GM19193 (cell line): ENCODE results near the gene SLC15A4.

Experiments used
- POLR2A ChIP-seq: IDR thresholded peaks from 4 replicates; pipeline ENCODE4 v1.6.1; 2011; ENCODE audit not compliant: insufficient read depth, insufficient read length; ENCODE audit errors: extremely low read depth

The SLC15A4 gene

GRCh38 chr12:128791395-128792322, 32.1 kb downstream of the SLC15A4 start:
- TF ChIP-seq POLR2A, result peak; percentile 47

GRCh38 chr12:128790653-128791373, 32.9 kb downstream of the SLC15A4 start:
- TF ChIP-seq POLR2A, result no peak

GRCh38 chr12:128790221-128790620, 33.5 kb downstream of the SLC15A4 start:
- TF ChIP-seq POLR2A, result no peak

GRCh38 chr12:128789356-128789929, 34.3 kb downstream of the SLC15A4 start:
- TF ChIP-seq POLR2A, result no peak

- TF ChIP-seq POLR2A, result no peak
Observed at GRCh38 chr12:128787827-128788226, 35.9 kb downstream of the SLC15A4 start.

GRCh38 chr12:128786741-128787391, 36.9 kb downstream of the SLC15A4 start:
- no peak for TF ChIP-seq POLR2A

GRCh38 chr12:128784030-128784760, 39.6 kb downstream of the SLC15A4 start:
- no peak for TF ChIP-seq POLR2A

GRCh38 chr12:128783129-128783574, 40.6 kb downstream of the SLC15A4 start:
- no peak for TF ChIP-seq POLR2A

- TF ChIP-seq POLR2A, result no peak
Observed at GRCh38 chr12:128779901-128780300, 43.9 kb downstream of the SLC15A4 start.

GRCh38 chr12:128772249-128772648, 51.5 kb downstream of the SLC15A4 start:
- no peak for TF ChIP-seq POLR2A

GRCh38 chr12:128771681-128772080, 52.1 kb downstream of the SLC15A4 start:
- no peak for TF ChIP-seq POLR2A

GRCh38 chr12:128767518-128767917, 56.2 kb downstream of the SLC15A4 start:
- no peak for TF ChIP-seq POLR2A

GRCh38 chr12:128766738-128767501, 56.8 kb downstream of the SLC15A4 start:
- no peak for TF ChIP-seq POLR2A
